ENCODE data around the gene PHACTR1. TPM values are rescaled to one million over a fixed set of nuclear protein-coding genes. Genes with fewer than 3 reads are reported as not detected.

PHACTR1 gene
- total and polyA plus RNA-seq, 2 experiments from 2014 or later: 0.65 to 3.2 TPM

GRCh38 chr6:12924911-12925310 lies 208.3 kb downstream of the PHACTR1 start:
- Histone ChIP-seq H3K4me1 (ENCODE audit: insufficient read depth) (no peaks in the 10 kb centered on the region), H3K27me3 (replicated peaks; ENCODE audit: insufficient read depth) (peaks cover 13% of the 10 kb centered on the region), H2AFZ (no peak overlapping the region), H3K36me3 (ENCODE audit: low read depth) (no peaks in the 10 kb centered on the region), H3K9ac (no peak overlapping the region), H3K79me2 (ENCODE audit: insufficient read depth) (no peaks in the 10 kb centered on the region), H3K9me3 (ENCODE audit: low read depth) (no peaks in the 10 kb centered on the region), H4K20me1 (ENCODE audit: insufficient read depth) (no peaks in the 10 kb centered on the region), H3K27ac (no peak overlapping the region), H3K4me2 (ENCODE audit: unreplicated experiment) (no peak overlapping the region), H3K4me3 (no peak overlapping the region), H3F3A (ENCODE audit: insufficient read depth) (no peaks in the 10 kb centered on the region), H3K9me2 (ENCODE audit: insufficient read depth) (no peaks in the 10 kb centered on the region)
- WGBS, 2 experiments (ENCODE audit: low coverage in 1 of 2, low lambda C conversion rate in 2 of 2, missing lambda C conversion rate in 2 of 2): 16 to 31% methylated on average over 1 of the region's 1 CpG
- TF ChIP-seq EZH2 (IDR thresholded peaks at IDR 0.05; ENCODE audit: insufficient read depth, poor library complexity, severe bottlenecking): no peak
- no peak for TF ChIP-seq EZH2phosphoT487 (IDR thresholded peaks at IDR 0.05; ENCODE audit: insufficient read depth, low read depth)
- no peak for DNase-seq
- in situ Hi-C loops (cut with MboI): loop anchor here (25.0 kb wide), 1 partner anchor 612 kb away; no protein-coding TSS in a partner anchor

- Histone ChIP-seq H3K9ac (no peak overlapping the region), H3K79me2 (ENCODE audit: insufficient read depth) (no peaks in the 10 kb centered on the region), H3K9me2 (ENCODE audit: insufficient read depth) (no peaks in the 10 kb centered on the region), H3F3A (ENCODE audit: insufficient read depth) (no peaks in the 10 kb centered on the region), H3K9me3 (ENCODE audit: low read depth) (no peaks in the 10 kb centered on the region), H3K27me3 (replicated peaks; ENCODE audit: insufficient read depth) (peaks cover 7% of the 10 kb centered on the region), H3K4me1 (ENCODE audit: insufficient read depth) (no peaks in the 10 kb centered on the region), H3K36me3 (ENCODE audit: low read depth) (no peaks in the 10 kb centered on the region), H4K20me1 (ENCODE audit: insufficient read depth) (no peaks in the 10 kb centered on the region), H3K4me3 (no peak overlapping the region), H3K27ac (no peak overlapping the region), H2AFZ (no peak overlapping the region), H3K4me2 (ENCODE audit: unreplicated experiment) (no peak overlapping the region)
- in situ Hi-C loops (cut with MboI): no loop called here
- WGBS, 2 experiments (ENCODE audit: low coverage in 1 of 2, low lambda C conversion rate in 2 of 2, missing lambda C conversion rate in 2 of 2): 48 to 50% methylated on average over 5 of the region's 5 CpGs
- TF ChIP-seq EZH2 (IDR thresholded peaks at IDR 0.05; ENCODE audit: insufficient read depth, poor library complexity, severe bottlenecking): no peak
- no peak for TF ChIP-seq EZH2phosphoT487 (IDR thresholded peaks at IDR 0.05; ENCODE audit: insufficient read depth, low read depth)
- DNase-seq: no peak
Observed at GRCh38 chr6:12927746-12928145, 211.2 kb downstream of the PHACTR1 start.

GRCh38 chr6:12929678-12930077 lies 213.1 kb downstream of the PHACTR1 start:
- in situ Hi-C loops (cut with MboI): no loop called here
- Histone ChIP-seq H2AFZ (no peak overlapping the region), H3K4me3 (no peak overlapping the region), H3K4me1 (ENCODE audit: insufficient read depth) (no peaks in the 10 kb centered on the region), H3K27me3 (replicated peaks; ENCODE audit: insufficient read depth) (peaks cover 7% of the 10 kb centered on the region; the same call in 1 of the 2 replicates), H3K36me3 (ENCODE audit: low read depth) (no peaks in the 10 kb centered on the region), H3K9ac (no peak overlapping the region), H3K27ac (no peak overlapping the region), H3K79me2 (ENCODE audit: insufficient read depth) (no peaks in the 10 kb centered on the region), H3K4me2 (ENCODE audit: unreplicated experiment) (no peak overlapping the region), H4K20me1 (ENCODE audit: insufficient read depth) (no peaks in the 10 kb centered on the region), H3K9me3 (ENCODE audit: low read depth) (no peaks in the 10 kb centered on the region), H3K9me2 (ENCODE audit: insufficient read depth) (no peaks in the 10 kb centered on the region), H3F3A (ENCODE audit: insufficient read depth) (no peaks in the 10 kb centered on the region)
- no peak for DNase-seq
- TF ChIP-seq EZH2 (IDR thresholded peaks at IDR 0.05; ENCODE audit: insufficient read depth, poor library complexity, severe bottlenecking): no peak
- TF ChIP-seq EZH2phosphoT487 (IDR thresholded peaks at IDR 0.05; ENCODE audit: insufficient read depth, low read depth): no peak
- WGBS, 2 experiments (ENCODE audit: low coverage in 1 of 2, low lambda C conversion rate in 2 of 2, missing lambda C conversion rate in 2 of 2): 89 to 99% methylated on average over 2 of the region's 2 CpGs

- Histone ChIP-seq H3F3A (ENCODE audit: insufficient read depth) (no peaks in the 10 kb centered on the region), H3K9me2 (ENCODE audit: insufficient read depth) (no peaks in the 10 kb centered on the region), H3K4me2 (ENCODE audit: unreplicated experiment) (no peak overlapping the region), H3K27me3 (replicated peaks; ENCODE audit: insufficient read depth) (peaks cover 7% of the 10 kb centered on the region; the same call in 1 of the 2 replicates), H3K9ac (no peak overlapping the region), H4K20me1 (ENCODE audit: insufficient read depth) (no peaks in the 10 kb centered on the region), H3K4me1 (ENCODE audit: insufficient read depth) (no peaks in the 10 kb centered on the region), H3K79me2 (ENCODE audit: insufficient read depth) (no peaks in the 10 kb centered on the region), H3K9me3 (ENCODE audit: low read depth) (no peaks in the 10 kb centered on the region), H2AFZ (no peak overlapping the region), H3K27ac (no peak overlapping the region), H3K36me3 (ENCODE audit: low read depth) (no peaks in the 10 kb centered on the region), H3K4me3 (no peak overlapping the region)
- no peak for DNase-seq
- WGBS, 2 experiments (ENCODE audit: low coverage in 1 of 2, low lambda C conversion rate in 2 of 2, missing lambda C conversion rate in 2 of 2): 83 to 91% methylated on average over 4 of the region's 4 CpGs
- TF ChIP-seq EZH2 (IDR thresholded peaks at IDR 0.05; ENCODE audit: insufficient read depth, poor library complexity, severe bottlenecking) (no peak), EZH2phosphoT487 (IDR thresholded peaks at IDR 0.05; ENCODE audit: insufficient read depth, low read depth) (no peak)
- in situ Hi-C loops (cut with MboI): no loop called here
Observed at GRCh38 chr6:12931639-12932038, 215.1 kb downstream of the PHACTR1 start.

GRCh38 chr6:12935637-12936036 lies 219.1 kb downstream of the PHACTR1 start:
- Histone ChIP-seq H3K9ac (no peak overlapping the region), H4K20me1 (ENCODE audit: insufficient read depth) (no peaks in the 10 kb centered on the region)
- 78 to 85% methylated on average over 2 of the region's 2 CpGs for WGBS, 2 experiments (ENCODE audit: low coverage in 1 of 2, low lambda C conversion rate in 2 of 2, missing lambda C conversion rate in 2 of 2)

More at GRCh38 chr6:12935637-12936036, 219.1 kb downstream of the PHACTR1 start:
- H3K27me3 ChIP-seq (replicated peaks; ENCODE audit: insufficient read depth): 0 out of 2 replicates have a peak, but pooled peaks cover 4% of the 10 kb centered on the region
- no peak overlapping the region for H3K4me3 ChIP-seq
- no peaks in the 10 kb centered on the region for H3K79me2 ChIP-seq (ENCODE audit: insufficient read depth)
- in situ Hi-C loops (cut with MboI): no loop called here
- H3K9me3 ChIP-seq (ENCODE audit: low read depth): no peaks in the 10 kb centered on the region
- no peaks in the 10 kb centered on the region for H3K4me1 ChIP-seq (ENCODE audit: insufficient read depth)
- no peak for DNase-seq
- no peaks in the 10 kb centered on the region for H3K36me3 ChIP-seq (ENCODE audit: low read depth)
- H3K9me2 ChIP-seq (ENCODE audit: insufficient read depth): no peaks in the 10 kb centered on the region
- no peak overlapping the region for H2AFZ ChIP-seq
- no peak overlapping the region for H3K27ac ChIP-seq
- TF ChIP-seq EZH2phosphoT487 (IDR thresholded peaks at IDR 0.05; ENCODE audit: insufficient read depth, low read depth) (no peak), EZH2 (IDR thresholded peaks at IDR 0.05; ENCODE audit: insufficient read depth, poor library complexity, severe bottlenecking) (no peak)
- H3K4me2 ChIP-seq (ENCODE audit: unreplicated experiment): no peak overlapping the region
- H3F3A ChIP-seq (ENCODE audit: insufficient read depth): no peaks in the 10 kb centered on the region

Data from GM23248 (cell line).